Panc1 (cell line): ENCODE data around the gene SMARCB1.

ENCODE experiments used
- REST ChIP-seq, 2 experiments: IDR thresholded peaks; 2 replicates each; pipeline ENCODE4 v1.6.1; 2011 to 2012; ENCODE audit warnings: low read depth in 2 of 2, control low read depth in 1 of 2, low read length in 1 of 2, mild to moderate bottlenecking in 1 of 2, moderate library complexity in 1 of 2; ENCODE audit not compliant: insufficient read depth in 1 of 2
- TF ChIP-seq, protein P1 (sequence below): fragments of 450-650 bp; IDR thresholded peaks from 2 replicates; pipeline ENCODE4 v1.5.1; 2017; ENCODE audit warnings: mild to moderate bottlenecking

DNA sequence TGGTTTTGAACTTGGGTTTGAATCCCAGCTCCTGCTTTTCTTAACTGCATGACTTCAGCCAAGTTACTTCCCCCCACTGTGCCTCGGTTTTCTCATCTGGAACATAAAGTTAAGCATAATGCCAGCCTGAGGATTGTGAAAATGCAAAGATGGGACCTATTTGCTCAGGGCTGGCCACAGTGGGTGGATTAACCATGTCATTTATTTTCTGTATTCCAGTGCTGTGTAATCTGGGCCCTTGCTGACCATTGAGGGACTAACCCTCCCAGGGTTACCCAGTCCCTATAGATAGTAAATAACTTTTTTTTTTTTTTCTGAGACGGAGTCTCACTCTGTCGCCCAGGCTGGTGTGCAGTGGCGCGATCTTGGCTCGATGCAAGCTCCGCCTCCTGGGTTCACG is 31.1 kb upstream of the SMARCB1 start:
- TF ChIP-seq, protein P1, sequence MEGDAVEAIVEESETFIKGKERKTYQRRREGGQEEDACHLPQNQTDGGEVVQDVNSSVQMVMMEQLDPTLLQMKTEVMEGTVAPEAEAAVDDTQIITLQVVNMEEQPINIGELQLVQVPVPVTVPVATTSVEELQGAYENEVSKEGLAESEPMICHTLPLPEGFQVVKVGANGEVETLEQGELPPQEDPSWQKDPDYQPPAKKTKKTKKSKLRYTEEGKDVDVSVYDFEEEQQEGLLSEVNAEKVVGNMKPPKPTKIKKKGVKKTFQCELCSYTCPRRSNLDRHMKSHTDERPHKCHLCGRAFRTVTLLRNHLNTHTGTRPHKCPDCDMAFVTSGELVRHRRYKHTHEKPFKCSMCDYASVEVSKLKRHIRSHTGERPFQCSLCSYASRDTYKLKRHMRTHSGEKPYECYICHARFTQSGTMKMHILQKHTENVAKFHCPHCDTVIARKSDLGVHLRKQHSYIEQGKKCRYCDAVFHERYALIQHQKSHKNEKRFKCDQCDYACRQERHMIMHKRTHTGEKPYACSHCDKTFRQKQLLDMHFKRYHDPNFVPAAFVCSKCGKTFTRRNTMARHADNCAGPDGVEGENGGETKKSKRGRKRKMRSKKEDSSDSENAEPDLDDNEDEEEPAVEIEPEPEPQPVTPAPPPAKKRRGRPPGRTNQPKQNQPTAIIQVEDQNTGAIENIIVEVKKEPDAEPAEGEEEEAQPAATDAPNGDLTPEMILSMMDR: no peak
- TF ChIP-seq REST (IDR thresholded peaks at IDR 0.05; ENCODE audit: insufficient read depth in 1 of 2, low read depth in 2 of 2, low read length in 1 of 2): no peak
